ENCODE results near the gene NUDT21. TPM values are rescaled to one million over a fixed set of nuclear protein-coding genes. Genes with fewer than 3 reads are reported as not detected.
"Not testable (repeated sequence)": the region's sequence is repeated elsewhere in the genome, so short reads cannot be mapped to it uniquely, and the experiment has no call there.

The NUDT21 gene
- total RNA-seq, 1 donor, result 67.6 TPM

GRCh38 chr16:56382901-56383355, 68.2 kb downstream of the NUDT21 start:
- Histone ChIP-seq H3K4me3 (ENCODE audit: low read length) (no peak overlapping the region), H3K9me3 (ENCODE audit: low read depth, low read length) (peaks cover 10% of the 10 kb centered on the region), H3K27me3 (ENCODE audit: insufficient read depth, low read length) (no peaks in the 10 kb centered on the region), H3K4me1 (ENCODE audit: insufficient read depth, low read length) (no peaks in the 10 kb centered on the region)

DNA sequence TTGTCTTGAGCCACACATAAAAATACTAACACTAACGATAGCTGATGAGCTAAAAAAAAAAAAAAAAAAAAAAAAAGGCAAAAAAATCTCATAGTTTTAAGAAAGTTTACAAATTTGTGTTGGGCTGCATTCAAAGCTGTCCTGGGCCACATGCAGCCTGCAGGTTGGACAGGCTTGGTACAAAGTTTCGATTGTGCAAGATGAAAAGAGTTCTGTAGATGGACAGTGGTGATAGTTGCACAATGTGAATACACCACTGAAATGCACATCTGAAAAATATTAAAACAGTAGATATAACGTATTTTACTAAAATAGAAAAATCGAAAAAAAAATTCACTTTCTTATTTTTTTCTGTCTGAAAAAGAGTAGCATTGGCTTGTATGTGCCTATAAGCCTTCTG, 68.7 kb downstream of the NUDT21 start:
- Histone ChIP-seq H3K4me1 (ENCODE audit: insufficient read depth, low read length) (no peaks in the 10 kb centered on the region), H3K9me3 (ENCODE audit: low read depth, low read length) (peaks cover 10% of the 10 kb centered on the region), H3K27me3 (ENCODE audit: insufficient read depth, low read length) (no peaks in the 10 kb centered on the region), H3K4me3 (ENCODE audit: low read length) (no peak overlapping the region)

DNA sequence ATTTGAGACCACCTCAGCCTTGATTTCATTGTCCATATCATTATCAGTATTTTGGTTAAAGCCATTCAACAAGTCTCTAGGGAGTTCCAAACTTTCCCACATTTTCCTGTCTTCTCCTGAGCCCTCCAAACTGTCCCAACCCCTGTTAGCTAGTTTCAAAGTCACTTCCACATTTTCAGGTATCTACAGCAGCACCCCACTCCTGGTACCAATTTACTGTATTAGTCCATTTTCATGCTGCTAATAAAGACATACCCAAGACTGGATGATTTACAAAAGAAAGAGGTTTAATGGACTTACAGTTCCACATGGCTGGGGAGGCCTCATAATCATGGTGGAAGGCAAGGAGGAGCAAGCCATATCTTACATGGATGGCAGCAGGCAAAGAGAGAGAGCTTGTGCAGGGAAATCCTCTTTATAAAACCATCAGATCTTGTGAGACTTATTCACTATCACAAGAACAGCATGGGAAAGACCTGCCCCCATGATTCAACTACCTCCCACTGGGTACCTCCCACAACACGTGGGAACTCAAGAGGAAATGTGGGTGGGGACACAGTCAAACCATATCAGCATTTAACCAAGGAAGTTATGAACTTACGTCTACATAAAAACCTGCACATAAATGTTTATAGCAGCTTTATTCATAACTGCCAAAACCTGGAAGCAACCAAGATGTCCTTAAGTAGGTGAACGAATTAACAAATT, 70.2 kb downstream of the NUDT21 start:
- H3K9me3 ChIP-seq (ENCODE audit: low read depth, low read length), result peaks cover 10% of the 10 kb centered on the region
- H3K4me1 ChIP-seq (ENCODE audit: insufficient read depth, low read length); H3K27me3 ChIP-seq (ENCODE audit: insufficient read depth, low read length); H3K4me3 ChIP-seq (ENCODE audit: low read length): not testable (repeated sequence)

Other genes starting within 250 kb of the NUDT21 start
- gene AMFR, start 25.8 kb downstream of the NUDT21 start, total RNA-seq, result 193 TPM
- 20.6 TPM for gene OGFOD1, start 222 bp upstream of the NUDT21 start, total RNA-seq
- gene BBS2, start 68.7 kb upstream of the NUDT21 start, total RNA-seq, result 36.7 TPM
- gene MT4, start 113.7 kb upstream of the NUDT21 start, total RNA-seq, result not detected
- gene MT3, start 138.2 kb upstream of the NUDT21 start, total RNA-seq, result 0.31 TPM
- gene MT2A, start 157.3 kb upstream of the NUDT21 start, total RNA-seq, result 10.9 TPM
- 1.7 TPM for gene MT1E, start 174.4 kb upstream of the NUDT21 start, total RNA-seq
- gene MT1M, start 181.3 kb upstream of the NUDT21 start, total RNA-seq, result not detected
- not detected for gene MT1A, start 187.3 kb upstream of the NUDT21 start, total RNA-seq
- gene MT1B, start 200.6 kb upstream of the NUDT21 start, total RNA-seq, result not detected
- gene MT1F, start 206.6 kb upstream of the NUDT21 start, total RNA-seq, result 3.3 TPM
- gene MT1G, start 216.7 kb upstream of the NUDT21 start, total RNA-seq, result not detected
- not detected for gene MT1H, start 218.5 kb upstream of the NUDT21 start, total RNA-seq
- 28.8 TPM for gene MT1X, start 231.1 kb upstream of the NUDT21 start, total RNA-seq